ENCODE data around the gene PIP5K1B. TPM values are rescaled to one million over a fixed set of nuclear protein-coding genes. Genes with fewer than 3 reads are reported as not detected.

PIP5K1B gene
- total and polyA plus RNA-seq, 2 of the 13 experiments (the other 11 are each of a cell fraction or from before 2014, with no cell fraction given), result 15.8 to 17.5 TPM

- peaks cover 2 to 19% of the 10 kb centered on the region in 2 experiments; a peak in 3 of 5 replicates for H3K36me3 ChIP-seq (replicated peaks in 1 of 2; ENCODE audit: control insufficient read depth in 1 of 2, insufficient read depth in 2 of 2, low read length in 2 of 2)
- 99% methylated on average over 9 of the region's 9 CpGs for WGBS (ENCODE audit: low lambda C conversion rate)
- no TSS peak for BruUV-seq (replicated peaks)
- intact Hi-C loops (cut with micrococcal nuclease; ENCODE audit: unreplicated experiment), result no loop called here
- no peaks in the 10 kb centered on the region for H4K20me1 ChIP-seq (ENCODE audit: insufficient read depth, low read length)
- H3K27me3 ChIP-seq (ENCODE audit: control insufficient read depth in 1 of 2, insufficient read depth in 2 of 2, low read length in 2 of 2), result no peaks in the 10 kb centered on the region
- H3K4me1 ChIP-seq (ENCODE audit: insufficient read depth, low read length), result no peaks in the 10 kb centered on the region
- no peaks in the 10 kb centered on the region for H3K79me2 ChIP-seq (ENCODE audit: insufficient read depth, low read length)
- no peak overlapping the region for H3K4me2 ChIP-seq (ENCODE audit: low read depth, low read length)
- no peak overlapping the region for H3K4me3 ChIP-seq (replicated peaks in 1 of 3; ENCODE audit: insufficient read depth in 1 of 3, low read depth in 2 of 3, low read length in 3 of 3)
- no peak overlapping the region for H3K27ac ChIP-seq (ENCODE audit: extremely low read length, insufficient read depth, low read length)
- ChIA-PET CTCF (ENCODE audit: low intra/inter-chr PET ratio, low total read pairs) (no interaction called here), POLR2A (no interaction called here)
- H2AFZ ChIP-seq (ENCODE audit: low read length), result no peak overlapping the region
- in situ Hi-C loops (cut with HindIII; ENCODE audit: extremely low pct_ligation_motif_present, low pct_unique_long_range_greater_than_20kb), result no loop called here
- FAIRE-seq (no peak), DNase-seq (ENCODE audit: low spot score) (no peak), ATAC-seq (no peak)
- no peak overlapping the region for H3K9ac ChIP-seq (ENCODE audit: insufficient read depth, low read depth, low read length)
- no peak for TF ChIP-seq PRDM15 (CRISPR knock-in tag; IDR thresholded peaks at IDR 0.05)
- TF ChIP-seq, protein P1, sequence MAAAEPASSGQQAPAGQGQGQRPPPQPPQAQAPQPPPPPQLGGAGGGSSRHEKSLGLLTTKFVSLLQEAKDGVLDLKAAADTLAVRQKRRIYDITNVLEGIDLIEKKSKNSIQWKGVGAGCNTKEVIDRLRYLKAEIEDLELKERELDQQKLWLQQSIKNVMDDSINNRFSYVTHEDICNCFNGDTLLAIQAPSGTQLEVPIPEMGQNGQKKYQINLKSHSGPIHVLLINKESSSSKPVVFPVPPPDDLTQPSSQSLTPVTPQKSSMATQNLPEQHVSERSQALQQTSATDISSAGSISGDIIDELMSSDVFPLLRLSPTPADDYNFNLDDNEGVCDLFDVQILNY (CRISPR knock-in tag; conservative IDR thresholded peaks at IDR 0.05), result no peak
- TF ChIP-seq ZNF709 (CRISPR knock-in tag; IDR thresholded peaks at IDR 0.05), result no peak
- no peak for TF ChIP-seq TERF1 (CRISPR knock-in tag; IDR thresholded peaks at IDR 0.05)
- TF ChIP-seq ETV5 (CRISPR knock-in tag; IDR thresholded peaks at IDR 0.05; ENCODE audit: borderline replicate concordance), result no peak
- TF ChIP-seq IRF9 (CRISPR knock-in tag; IDR thresholded peaks at IDR 0.05; ENCODE audit: borderline replicate concordance), result no peak
- no peak for TF ChIP-seq SP4 (CRISPR knock-in tag; IDR thresholded peaks at IDR 0.05)
- TF ChIP-seq ZNF343 (CRISPR knock-in tag; IDR thresholded peaks at IDR 0.05), result no peak
- TF ChIP-seq GPN1 (CRISPR knock-in tag; IDR thresholded peaks at IDR 0.05; ENCODE audit: borderline replicate concordance), result no peak
- H3K9me3 ChIP-seq (ENCODE audit: low read length), result no peaks in the 10 kb centered on the region
These were observed 156.4 kb downstream of the PIP5K1B start for GRCh38 chr9:68861436-68861835.
